COLO829 (cell line): ENCODE data around the gene CLEC12A.
A peak's percentile ranks its signal among the peaks of the same experiment; 100 is the strongest.
"Not testable (repeated sequence)": the region's sequence is repeated elsewhere in the genome, so short reads cannot be mapped to it uniquely, and the experiment has no call there.

Source experiments
- DNase-seq: peaks from one replicate; pipeline ENCODE4 v3.0.0; 2012; ENCODE audit warnings: low spot score

CLEC12A gene

DNA sequence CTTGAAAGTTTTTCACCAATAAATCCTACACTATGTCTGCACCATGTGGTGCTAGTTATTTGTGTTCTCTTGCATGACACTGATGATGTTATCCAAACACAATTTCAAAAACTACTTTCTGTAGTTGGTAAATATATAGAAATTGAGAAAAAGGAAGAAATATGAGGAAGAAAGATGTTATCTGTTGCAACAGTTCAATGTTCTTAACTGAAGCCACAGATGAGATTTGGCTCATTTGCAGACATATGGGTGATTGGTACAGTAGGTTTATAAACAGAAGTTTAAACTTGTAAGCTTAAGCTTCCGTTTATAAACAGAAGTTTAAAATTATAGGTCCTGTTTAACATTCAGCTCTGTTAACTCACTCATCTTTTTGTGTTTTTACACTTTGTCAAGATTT, at the start of gene CLEC12A:
TSS of gene CLEC12A (plus strand) at position 229 of the 400 bp plus-strand sequence. CDS start 188 bp downstream, outside the sequence.
- no peak for DNase-seq

DNA sequence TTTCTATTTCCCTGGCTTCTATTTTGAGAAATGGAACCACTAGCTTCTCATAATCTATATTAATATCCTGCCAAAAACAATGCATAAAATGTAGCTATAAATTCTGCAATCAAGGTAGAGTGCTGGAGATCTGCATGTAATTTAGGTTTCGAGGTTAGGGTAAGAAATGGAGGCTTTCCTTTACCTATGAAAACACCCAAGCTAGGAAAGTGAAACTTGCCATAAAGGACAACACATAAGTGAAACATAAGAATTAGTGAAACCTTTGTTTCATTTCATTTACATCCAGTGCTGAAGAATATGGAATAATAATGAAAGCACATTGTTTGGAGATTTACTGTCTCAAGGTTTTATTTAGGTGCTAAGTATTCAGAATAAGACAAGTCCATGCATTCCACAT, 48.8 kb upstream of the CLEC12A start:
- no peak for DNase-seq

DNA sequence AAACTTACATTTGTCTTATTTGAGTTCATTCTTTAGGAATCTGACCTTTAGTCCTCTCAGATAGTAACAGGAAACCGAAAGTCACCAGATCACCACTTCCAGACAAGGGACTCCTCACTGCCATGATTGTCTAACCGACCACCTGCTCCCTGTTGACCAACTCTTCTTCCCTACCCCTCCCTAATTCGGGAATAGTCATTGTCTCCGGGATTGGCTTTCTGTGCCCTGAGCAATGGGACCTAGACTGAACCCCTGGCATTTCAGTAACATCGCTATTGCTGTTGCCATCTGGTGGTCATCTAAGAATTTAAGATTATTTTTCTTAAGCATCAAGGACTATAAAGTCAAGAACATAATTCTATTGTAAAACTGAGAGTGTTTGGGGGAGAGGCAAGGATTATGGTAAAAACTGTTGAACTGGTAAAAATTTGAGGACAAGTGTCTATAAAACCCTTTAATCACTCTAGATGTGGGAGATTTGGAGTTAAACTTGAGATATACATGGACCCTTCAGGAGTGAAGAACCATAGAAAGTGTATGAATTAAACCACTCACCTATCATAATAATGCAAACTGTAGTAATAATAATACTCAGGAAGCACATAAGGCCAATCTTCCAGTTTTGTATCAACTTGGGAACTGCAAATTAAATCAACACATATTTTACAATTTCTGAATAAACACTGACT, 45.4 kb upstream of the CLEC12A start:
- DNase-seq, result peak; percentile 28

DNA sequence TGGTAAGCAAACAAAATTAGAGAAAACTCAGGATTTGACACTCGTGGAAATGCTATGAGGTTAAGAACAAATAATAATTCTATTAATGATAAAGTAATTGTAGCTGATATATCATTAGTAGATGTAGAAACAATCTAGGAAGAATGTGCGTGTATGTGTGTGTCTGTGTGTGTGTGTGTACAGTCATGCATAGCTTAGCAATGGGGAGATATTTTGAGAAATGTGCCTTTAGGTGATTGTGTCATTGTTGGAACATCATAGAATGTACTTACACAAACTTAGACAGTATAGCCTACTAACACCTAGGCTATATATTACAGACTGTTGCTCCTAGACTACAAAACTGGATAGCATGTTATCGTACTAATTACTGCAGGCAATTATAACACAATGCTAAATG, 44.3 kb upstream of the CLEC12A start:
- no peak for DNase-seq

DNA sequence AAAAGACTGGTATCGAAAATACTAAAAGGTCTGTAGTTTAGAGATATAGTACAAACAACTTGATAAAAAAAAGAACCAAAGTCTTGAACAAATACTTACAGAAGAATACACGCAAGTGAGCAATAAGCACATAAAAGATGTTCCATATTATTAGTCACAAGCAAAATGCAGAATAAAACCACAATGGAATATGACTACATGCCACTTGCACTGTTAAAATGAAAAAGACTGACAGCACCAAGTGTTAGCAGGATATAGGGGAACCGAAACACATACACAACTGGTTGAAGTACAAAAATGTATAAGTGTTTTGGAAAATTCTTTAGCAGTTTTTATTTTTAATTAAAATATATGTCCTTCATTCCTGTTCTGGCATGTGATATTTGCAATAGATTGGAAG, 42.6 kb upstream of the CLEC12A start:
- no peak for DNase-seq

DNA sequence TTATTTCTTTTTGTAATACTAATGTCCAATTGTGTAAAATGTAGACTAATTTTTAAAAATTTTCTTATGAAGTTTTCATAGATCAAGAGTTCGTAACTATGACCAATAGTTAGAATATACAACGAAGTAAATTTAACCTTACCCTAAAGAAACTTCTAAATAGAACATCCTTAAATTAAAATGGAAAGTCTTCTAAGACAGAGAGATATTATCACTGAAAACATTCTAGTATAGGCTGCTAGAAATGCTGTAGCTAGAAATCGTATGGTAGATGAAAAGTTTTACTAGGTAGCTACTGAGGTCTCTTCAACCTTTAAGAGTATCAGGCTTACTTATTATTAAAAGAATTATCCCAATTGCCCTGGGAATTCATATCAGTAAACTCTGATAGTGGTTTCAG, 40.0 kb upstream of the CLEC12A start:
- no peak for DNase-seq

DNA sequence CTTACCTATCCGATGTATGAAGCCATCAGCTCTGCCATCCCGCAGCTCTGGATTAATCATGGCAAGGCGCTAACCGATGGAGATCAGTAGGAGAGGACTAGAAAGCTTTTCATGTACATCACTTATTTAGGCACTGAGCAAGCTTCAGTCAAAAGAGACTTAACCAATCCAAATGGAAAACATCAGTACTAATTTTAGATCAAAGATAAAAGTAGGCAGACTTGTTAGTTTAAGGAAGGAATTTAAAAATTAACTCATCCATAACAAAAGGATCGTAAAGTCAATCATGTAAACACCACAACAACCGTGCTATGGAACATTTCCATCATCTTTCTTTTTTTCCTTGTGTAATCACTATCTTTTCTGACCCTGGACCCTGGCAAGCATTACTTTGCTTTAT, 38.9 kb upstream of the CLEC12A start, which contains the start of gene CLEC2A:
TSS of gene CLEC2A (minus strand) at position 101 of the 400 bp plus-strand sequence. CDS start at position 60, 41 bp downstream.
- no peak for DNase-seq

DNA sequence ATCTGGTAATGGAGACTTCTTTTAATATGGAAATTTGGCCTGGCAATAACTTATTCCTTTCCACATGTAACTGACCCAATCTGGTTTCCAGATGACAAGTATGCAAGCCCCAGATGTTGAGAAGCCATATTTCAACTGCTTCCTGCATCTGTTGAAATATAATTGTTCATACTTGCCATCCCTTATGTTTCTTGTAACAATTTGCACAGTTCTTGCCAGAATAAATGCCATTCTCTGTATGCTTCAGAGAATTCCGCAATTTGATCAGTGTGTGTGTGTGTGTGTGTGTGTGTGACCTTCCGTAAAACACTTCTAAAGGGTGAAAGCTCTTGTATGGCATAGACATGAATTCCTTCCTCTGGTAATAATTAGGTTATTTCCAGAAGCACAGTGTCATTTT, 37.3 kb upstream of the CLEC12A start:
- no peak for DNase-seq

DNA sequence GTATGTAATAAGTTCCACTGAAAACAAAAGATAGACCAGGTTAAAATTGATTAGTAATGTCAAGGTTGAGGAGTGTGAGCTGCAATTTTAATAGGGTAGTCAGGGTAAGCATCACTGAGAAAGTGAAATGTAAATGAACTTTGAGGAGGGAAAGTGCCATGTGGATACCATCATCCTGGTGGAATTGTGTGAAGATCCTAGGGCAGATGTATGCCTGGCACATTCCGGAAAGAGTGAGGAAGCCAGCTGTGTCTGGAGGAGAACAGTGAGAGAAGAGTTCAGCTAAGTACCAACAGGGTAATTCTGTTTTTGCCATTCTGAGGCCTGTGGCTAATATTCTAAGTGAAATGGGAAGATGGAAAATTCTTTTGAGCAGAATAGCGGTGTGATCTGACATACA, 36.2 kb upstream of the CLEC12A start:
- no peak for DNase-seq

DNA sequence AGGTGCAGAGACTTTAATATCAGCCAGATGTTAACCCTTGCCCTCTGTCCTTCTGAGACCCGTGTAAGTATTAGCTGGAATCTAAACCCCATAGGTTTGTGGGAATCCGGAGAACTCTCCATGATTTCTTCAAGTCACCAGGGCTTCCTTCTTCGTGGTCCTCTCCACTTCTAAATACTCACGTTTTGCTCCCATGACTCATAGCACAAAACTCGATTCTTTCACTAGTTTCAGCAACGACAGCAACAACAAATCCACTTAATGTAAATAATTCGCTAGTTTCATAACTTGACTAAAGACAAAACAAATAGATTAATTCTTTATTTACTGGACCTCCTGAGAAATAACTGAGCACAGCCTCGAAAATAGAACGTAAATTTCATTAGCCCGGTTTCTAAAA, 34.6 kb upstream of the CLEC12A start:
- no peak for DNase-seq

DNA sequence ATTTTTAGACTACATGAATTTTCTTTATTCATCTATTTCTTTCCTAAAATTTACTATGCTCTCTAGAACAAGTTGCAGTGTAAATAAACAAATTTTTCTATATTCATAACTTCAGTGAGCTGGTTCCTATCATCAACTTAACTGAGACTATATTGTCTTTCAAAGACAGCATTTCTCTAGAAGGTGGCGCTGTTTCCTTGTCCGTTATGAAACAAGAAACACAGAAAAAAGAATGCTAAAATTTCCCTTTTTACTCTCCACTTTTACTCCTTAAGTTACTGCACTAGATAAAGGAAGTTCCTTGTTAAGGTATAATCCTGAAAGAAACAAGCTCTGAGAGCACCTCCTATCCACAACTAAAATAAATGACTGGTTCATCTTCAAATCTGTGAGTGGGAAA, 30.8 kb upstream of the CLEC12A start:
- DNase-seq, result peak; percentile 20

DNA sequence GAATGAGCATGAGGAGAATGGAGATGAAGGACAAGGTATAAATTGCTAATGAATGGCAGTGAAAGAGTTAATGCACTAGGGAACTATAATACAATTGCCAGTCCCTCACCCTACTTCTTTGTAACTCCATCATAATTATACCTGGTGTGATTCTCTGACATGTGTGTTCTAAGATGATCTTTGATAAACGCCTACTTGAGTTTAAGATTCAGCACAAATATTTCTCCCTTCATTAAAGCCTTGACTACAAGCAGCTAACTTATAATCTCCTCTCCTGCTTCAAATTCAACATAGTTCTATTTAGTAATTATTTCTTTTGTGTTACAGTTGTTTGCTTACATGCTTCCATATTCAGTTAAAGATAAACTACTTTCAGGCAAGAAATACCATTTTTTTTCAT, 29.4 kb upstream of the CLEC12A start:
- no peak for DNase-seq

DNA sequence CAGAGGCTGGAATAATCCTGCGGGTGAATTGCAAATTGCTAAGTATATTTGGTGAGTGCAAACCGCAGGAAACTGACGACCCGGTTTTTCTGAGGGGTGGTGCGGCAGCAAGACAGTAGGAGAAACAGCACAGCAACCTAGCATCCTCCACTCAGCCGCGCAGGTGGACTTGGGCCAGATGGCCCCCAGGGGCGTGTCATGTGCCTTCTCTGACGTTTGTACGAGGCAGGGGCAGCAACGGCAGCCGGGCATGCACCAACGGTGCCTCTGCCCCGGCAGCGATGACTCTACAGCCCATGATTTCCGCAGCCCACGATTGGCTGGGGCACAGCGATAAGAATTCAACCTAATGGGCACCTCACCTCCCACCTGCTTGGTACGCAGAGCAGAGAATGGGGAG, 28.0 kb upstream of the CLEC12A start:
- DNase-seq, result no peak

DNA sequence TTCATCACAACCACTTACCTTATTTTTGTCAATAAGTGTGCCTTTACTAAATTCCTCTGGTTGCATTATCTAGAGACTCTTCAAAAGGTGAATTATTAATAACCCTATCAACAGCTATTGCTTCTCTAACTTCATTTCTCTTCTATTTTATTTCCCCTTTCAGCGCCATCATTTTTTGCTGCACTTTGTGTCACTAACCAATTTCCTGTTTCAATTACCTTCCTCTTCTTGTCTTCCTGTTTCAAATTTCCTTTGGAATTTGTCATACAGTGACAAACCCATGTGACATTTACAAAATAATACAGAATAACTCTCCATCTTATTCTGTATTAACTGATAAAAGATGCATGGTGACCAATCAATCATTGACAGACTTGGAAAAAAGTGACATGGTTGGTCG, 26.8 kb upstream of the CLEC12A start:
- no peak for DNase-seq

DNA sequence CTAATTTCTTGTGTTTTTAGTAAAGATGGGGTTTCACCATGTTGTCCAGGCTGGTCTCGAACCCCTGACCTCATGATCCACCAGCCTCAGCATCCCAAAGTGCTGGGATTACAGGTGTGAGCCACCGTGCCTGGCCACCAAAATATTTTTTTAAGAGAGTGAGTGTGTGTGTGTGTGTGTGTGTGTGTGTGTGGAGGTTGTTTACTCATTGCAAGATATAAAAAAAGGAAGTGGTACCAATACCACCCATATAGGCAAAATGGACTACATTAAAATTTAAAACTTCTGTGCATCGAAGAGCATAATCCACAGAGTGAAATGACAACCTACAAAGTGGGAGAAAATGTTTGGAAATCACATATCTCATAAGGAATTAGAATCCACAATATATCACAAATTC, 23.5 kb upstream of the CLEC12A start:
- no peak for DNase-seq

DNA sequence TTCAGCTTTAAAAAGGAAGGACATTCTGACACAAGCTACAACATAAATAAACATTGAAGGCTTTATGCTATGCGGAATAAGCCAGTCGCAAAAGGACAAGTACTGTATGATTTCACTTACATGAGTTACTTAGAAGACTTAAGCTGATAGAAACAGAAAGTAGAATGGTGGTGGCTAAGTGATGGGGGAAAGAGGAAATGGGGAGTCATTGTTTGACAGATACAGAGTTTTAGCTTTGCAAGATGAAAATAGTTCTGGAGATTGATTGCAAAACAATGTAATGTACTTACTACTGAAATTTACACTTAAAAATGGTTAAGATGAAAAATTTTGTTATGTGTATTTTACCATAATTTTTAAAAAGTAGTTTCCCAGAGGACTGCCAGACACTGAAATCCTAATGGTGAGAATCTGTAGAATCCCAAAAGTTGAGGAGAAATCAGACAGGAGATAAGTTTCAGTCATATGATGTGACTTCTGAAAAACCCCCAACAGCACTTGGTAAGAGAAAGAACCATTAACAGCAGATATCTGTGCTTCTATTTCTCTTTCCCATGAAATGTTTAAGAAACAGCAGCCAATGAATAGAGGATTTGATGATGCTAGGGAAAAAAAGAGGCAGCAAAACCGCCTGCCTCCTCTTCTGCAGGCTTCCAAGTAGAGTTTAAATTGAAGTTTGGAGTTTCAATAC, 22.5 kb upstream of the CLEC12A start:
- DNase-seq, result no peak

DNA sequence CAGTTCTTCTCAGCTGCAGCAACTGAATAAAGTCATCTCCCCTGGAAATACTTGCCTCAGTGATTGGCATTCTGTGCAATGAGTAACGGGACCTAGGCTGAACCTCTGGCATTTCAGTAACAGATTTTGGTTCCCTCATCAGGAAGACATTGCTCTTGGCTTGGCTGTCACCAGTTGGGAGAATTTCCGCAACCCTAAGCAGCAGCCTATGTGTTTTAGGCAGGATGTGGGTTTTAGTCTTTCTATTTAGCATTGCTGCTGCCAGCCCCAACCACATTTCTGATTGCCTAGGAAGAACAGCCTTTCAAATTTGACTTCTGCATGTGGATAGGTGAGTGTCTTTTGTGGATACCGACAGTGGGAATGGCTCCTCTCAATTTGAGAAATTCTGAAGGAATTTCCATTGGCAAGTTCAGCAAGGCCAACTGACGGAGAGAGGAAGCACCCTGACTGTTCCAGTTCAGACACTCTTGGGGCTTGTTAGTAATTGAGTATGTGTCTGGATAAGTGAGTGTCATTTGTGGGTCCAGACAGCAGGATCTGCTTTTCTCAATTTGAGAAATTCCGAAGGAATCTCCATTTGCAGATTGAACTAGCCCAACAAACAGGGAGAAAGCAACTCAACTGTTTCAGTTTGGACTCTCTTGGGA, 20.1 kb upstream of the CLEC12A start:
- DNase-seq, result no peak

DNA sequence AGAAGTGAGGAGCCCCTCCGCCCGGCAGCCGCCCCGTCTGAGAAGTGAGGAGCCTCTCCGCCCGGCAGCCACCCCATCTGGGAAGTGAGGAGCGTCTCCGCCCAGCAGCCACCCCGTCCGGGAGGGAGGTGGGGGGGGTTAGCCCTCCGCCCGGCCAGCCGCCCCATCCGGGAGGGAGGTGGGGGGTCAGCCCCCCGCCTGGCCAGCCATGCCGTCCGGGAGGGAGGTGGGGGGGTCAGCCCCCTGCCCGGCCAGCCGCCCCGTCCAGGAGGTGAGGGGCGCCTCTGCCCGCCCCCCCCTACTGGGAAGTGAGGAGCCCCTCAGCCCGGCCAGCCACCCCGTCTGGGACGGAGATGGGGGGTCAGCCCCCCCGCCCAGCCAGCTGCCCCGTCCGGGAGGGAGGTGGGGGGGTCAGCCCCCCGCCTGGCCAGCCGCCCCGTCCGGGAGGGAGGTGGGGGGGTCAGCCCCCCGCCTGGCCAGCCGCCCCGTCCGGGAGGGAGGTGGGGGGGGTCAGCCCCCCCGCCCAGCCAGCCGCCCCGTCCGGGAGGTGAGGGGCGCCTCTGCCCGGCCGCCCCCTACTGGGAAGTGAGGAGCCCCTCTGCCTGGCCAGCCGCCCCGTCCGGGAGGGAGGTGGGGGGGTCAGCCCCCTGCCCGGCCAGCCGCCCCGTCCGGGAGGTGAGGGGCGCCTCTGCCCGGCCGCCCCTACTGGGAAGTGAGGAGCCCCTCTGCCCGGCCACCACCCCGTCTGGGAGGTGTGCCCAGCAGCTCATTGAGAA, 18.1 kb upstream of the CLEC12A start:
- not testable (repeated sequence) for DNase-seq

DNA sequence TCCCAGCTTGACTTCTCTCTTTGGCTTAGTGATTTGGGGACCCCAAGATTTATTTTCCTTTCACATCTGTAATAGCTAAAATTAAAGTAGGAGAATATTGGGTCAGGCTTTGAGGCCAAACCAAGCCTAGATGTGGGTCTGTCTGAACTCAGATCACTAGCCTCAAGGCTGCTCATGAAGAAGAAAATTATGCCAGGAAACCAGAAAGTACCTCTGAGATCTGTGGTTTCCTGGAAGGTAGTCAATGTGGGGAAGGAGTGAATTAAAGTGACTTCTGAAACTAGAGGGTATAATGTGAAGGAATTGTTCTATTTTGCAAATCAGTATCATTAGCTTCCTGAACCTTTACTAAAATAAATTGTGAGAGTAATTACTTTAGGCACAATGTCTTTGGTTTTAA, 13.4 kb upstream of the CLEC12A start:
- DNase-seq, result no peak

DNA sequence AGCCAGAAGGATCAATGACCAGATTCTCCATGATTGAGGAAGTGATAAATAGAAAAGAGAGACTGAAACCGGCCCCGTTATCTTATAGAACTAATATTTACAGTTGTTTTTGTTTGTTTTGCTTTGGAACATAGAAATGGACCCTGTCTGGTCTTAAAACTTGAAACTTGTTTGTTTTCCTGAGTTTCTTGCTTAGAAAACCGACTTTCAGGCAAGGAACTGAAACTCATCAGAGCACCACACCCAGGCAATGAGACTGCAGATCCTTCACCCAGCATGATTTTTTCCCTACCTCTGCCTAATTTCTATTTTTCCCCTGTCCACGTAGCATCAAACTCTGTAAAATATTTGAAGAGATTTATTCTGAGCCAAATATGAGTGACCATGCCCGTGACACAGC, 10.6 kb upstream of the CLEC12A start:
- no peak for DNase-seq

DNA sequence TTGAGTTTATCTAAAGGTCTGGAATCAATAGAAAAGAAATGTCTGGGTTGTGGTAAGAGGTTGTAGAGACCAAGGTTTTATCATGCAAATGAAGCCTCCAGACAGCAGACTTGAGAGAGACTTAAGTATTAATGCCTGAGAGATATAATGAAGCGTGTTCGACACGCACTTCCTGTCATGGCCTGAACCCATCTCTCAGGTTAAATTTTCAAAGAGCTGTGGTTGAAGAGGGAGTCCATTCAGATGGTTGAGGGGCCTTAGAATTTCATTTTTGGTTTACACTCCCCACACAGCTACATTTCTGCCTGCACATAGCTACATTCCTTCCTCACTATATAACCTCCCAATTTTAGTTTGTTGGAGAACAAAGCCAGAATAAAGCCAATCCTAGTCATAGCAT, 10.1 kb upstream of the CLEC12A start:
- no peak for DNase-seq

DNA sequence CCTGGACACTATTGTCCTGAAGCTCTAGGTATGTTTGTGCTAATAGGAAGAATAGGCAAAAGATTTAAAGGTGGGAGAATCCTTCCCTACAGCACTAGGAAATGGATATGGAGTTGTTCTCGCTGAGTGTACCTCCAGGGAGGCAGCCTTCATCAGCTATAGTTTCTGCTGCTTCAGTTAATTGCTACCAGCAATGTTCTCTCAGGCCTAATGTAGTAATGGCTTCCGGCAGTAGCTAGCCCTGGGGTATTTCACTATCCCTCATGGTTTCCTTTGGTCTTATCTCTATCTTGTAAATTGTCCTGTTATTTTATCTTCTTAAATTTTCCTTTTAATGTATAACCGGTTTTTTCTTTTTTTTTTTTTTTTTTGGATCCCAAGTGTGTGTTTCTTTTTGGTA, 9.3 kb upstream of the CLEC12A start:
- DNase-seq, result no peak

DNA sequence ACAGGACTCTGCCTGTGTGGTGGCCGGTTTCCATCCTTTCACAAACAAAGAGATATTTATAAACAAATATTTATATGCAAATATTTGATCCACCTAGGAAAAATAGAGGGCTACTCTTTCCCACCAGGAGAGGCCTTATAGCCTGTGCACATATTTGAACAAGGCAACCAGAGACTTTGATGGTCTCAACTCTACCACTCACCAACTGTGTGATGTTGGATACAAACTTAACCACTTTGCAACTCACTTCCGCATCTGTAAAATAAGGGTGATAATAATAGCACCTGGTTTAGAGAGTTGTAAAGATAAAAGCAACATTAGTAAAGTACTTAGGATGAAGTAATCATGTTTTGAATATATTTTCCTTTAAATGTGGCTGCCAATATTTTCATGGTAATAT, 1.5 kb upstream of the CLEC12A start:
- DNase-seq, result no peak
